Stimulated activated CD8-positive, alpha-beta memory T cell treated with anti-CD3 and anti-CD28 coated beads, Interleukin-15, amount 100 ng/mL, for 48 hours (primary cell): Measurements from ENCODE around the gene RASGRF1.
"Not testable (repeated sequence)": the region's sequence is repeated elsewhere in the genome, so short reads cannot be mapped to it uniquely, and the experiment has no call there.

Source experiments
- DNase-seq, 2 donors: peaks; one replicate each; pipeline ENCODE4 v3.0.0-alpha.2; 2020; ENCODE audit warnings: low read depth in 2 of 2

Gene RASGRF1

DNA sequence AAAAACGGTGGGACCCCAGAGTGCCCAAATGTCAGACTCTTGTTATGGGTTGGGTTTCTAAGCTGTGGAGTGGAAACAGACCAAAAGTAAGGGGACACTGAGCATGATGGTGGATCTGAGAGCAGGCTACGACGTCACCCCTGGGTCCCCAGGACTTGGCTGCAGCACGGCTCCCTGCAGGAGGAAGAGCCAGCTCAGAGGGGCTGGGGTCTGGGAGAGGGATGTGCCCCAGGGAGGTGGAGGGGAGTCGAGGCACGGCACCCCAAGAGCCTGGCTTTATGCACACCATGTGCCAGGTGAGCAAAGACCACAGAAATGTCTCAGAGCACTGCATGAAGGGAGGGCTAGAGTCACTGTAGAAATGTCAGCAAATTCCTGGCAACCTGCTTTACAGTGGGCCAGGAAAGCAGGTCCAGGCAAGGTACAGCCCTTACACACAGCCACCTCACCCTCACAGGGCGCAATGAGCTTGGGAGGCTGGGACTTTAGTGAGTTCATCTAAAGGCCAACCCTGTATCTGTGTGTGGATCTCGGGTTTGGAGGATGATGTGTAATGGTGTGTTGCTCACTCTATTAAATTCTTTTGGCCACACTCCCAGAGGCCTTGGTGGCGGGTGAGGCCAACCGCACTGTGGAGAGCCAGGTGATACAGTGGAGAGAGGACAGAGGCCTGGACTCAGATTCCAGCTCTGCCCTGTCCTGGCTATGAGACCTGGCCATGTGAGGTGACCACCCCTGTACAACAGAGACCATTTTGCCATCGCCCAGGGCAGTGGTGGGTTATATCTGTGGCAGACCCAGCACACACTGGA lies 159.8 kb downstream of the RASGRF1 start:
- DNase-seq = no peak

- no peak for DNase-seq
Measured at GRCh38 chr15:78929536-78930264, 160.9 kb downstream of the RASGRF1 start.

GRCh38 chr15:78928616-78929093 lies 161.9 kb downstream of the RASGRF1 start:
- DNase-seq = no peak

DNA sequence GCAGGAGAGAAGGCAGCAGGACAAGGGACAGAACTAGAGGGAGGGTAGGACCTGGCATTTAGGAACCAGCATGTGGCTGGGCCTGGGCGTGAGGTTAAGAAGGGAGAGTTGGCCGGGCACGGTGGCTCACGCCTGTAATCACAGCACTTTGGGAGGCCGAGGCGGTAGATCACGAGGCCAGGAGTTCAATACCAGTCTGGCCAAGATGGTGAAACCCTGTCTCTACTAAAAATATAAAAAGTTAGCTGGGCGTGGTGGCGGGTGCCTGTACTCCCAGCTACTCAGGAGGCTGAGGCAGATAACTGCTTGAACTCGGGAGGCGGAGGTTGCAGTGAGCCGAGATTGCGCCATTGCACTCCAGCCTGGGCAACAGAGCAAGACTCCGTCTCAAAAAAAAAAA lies 162.4 kb downstream of the RASGRF1 start:
- DNase-seq = not testable (repeated sequence)

GRCh38 chr15:78927077-78927790 lies 163.3 kb downstream of the RASGRF1 start:
- no peak for DNase-seq

DNA sequence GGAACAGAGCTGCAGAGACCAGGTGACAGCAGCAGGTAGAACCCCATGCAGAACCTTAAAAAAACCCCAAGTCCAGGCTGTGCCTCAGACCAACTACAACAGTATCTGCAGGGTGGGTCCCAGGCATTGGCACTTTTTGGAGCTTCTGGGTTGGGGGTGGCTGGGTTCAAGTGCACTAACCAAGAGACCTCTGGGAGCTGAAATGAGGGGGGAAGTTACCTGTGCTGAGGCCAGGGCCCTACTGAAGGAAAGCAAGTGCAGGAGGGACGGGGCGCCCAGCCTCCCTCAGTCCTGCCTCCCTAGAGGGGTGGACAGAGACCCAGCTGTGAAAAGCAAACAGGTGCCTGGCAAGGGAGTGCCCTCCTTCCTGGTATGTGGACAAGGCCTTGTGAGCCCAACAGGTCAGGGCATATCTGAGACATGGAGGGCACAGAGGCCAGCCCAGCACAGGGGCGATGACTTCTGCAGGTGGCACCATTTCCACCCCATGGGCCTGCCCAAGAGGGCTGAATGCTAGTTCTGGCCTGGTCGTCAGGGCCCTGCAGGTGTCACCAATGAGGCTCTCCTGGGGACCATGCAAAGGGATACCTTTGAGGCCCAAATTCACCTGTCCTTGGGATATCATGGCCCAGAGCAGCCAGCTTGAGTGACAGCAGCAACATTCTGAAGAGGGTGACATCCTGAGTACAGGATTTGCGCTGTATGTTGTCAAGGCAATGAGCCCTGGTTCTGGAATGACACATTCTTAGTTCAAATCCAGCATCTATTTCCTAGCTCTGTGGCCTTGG lies 164.4 kb downstream of the RASGRF1 start:
- no peak for DNase-seq

DNA sequence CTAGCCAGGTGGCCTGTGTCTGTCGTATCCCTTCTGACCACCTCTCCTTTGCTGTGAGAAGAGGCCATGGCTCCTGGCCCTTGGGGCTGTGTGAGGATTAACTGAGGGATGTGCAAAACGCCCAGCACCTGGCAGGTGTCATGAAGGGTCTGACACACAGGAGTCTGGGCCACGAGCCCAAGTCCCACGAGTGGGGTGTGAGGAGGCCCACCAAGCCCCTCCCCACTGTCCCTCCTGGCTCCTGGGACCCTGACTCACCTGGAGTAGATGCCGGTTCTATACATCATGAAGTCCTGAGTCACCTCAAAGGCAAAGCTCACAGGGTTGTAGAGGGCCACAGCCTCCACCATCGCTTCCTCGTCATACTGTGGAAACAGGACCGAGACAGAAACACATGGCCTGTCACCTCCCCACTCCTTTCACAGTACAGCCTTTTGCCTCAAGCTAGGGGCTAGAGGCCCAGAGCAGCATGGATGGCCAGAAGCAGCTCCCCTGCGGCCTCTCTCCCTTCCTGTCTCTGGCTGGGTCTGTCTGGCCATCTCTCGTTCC lies 165.4 kb downstream of the RASGRF1 start:
- no peak for DNase-seq

- no peak for DNase-seq
Measured at GRCh38 chr15:78923480-78924360, 166.9 kb downstream of the RASGRF1 start.

DNA sequence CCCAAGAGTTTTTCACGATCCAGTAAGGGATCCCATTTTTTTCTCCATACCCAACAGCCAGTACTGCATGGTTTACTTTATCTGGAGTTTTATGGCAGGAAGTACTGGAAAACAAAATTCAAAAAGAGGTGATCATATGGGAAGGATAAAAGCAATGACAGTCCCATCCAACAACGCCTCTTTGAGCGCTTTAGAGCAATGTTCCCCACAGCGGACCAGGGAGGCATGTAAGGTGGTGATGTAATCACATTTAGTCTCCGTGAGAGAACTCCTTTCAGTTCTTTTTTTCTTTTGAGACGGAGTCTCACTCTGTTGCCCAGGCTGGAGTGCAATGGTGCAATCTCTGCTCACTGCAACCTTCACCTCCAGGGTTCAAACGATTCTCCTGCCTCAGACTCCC lies 167.6 kb downstream of the RASGRF1 start:
- DNase-seq = no peak

- no peak for DNase-seq
Measured at GRCh38 chr15:78922527-78922926, 168.1 kb downstream of the RASGRF1 start.

- no peak for DNase-seq
Measured at GRCh38 chr15:78921940-78922339, 168.6 kb downstream of the RASGRF1 start.

GRCh38 chr15:78921517-78921916 lies 169.1 kb downstream of the RASGRF1 start:
- no peak for DNase-seq

DNA sequence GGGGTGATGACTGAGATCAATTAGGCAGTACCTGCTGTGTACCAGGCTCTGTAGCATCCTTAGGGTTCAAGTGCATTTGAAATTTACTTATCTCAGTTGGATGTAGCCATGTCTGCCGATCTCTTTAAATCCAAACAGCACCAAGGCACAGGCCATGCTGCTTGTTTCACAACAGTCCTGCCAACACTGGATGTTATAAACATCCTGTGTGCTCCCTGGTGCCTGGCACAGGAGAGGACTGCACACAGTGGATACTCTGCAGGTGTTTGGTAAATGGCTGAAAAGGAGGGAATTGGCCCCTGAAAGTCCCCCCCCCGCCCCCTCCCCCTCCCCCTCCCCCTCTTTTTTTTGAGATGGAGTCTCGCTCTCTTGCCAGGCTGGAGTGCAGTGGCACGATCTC lies 172.7 kb downstream of the RASGRF1 start:
- no peak for DNase-seq

GRCh38 chr15:78916088-78916487 lies 174.5 kb downstream of the RASGRF1 start:
- no peak for DNase-seq

DNA sequence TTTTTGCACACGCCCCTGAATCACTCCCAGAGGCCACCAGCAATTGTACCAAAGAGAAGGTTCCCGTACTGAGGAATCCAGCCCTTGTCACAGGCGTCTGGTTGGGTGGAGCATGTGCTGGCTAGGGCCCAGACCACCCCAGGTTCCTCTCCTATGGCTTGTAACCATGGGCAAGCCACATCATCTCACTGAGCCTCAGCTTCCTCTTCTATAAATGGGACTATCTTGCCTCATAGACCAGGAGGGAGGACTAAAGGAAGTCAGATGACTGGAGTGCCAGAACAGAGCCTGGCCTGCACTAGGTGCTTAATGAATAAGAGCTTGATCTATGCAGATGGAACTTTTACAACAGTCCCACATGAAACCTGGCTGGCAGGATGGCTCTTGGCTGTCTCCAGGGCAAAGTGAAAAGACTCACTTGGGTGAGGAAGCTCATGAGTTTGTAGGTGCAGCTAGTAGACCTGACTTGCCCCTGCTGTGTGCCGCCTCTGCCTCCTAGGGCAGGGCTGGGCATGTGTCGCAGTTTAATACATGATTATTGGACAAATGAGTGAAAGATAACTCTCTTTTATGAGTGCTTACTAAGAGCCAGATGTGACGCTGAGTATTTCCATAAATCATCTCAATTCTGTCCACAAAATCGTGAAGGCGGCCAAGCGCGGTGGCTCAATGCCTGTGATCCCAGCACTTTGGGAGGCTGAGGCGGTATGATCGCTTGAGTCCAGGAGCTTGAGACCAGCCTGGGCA lies 175.1 kb downstream of the RASGRF1 start:
- no peak for DNase-seq

DNA sequence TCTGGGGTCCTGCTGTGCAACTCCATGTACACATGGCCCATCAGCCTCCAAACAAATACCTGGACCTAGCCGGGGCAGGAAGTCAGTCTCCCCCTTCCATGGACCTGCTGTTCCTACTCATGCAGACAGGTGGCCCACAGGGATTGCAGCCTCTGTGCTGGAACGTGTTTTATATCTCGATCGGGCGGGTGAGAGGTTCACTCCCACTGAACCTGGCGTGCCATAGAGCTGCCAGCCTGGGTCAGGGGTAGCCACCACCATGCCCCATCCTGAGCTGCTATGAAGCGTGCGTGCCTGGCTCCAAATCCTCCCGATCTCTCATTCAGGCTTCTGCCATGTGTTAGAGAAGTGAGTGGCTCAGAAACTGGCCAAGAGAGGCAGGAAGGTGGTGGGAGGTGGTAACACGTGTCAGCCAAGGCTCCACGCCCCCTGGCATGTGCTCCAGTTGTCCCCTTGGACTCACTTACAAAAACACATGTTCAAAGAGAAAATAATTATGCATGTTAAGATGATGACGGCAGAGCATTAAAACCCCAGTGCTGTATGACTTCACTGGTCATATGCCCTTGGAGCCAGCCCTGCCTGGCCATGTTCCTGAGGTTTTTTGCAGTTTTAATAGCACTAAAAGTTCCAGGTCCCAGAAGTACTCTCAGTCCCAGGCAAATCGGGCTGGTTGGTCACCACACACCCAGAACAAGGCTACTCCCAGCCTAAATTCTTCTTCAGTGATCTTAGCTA lies 176.4 kb downstream of the RASGRF1 start:
- no peak for DNase-seq

- no peak for DNase-seq
Measured at GRCh38 chr15:78913012-78913411, 177.6 kb downstream of the RASGRF1 start.

DNA sequence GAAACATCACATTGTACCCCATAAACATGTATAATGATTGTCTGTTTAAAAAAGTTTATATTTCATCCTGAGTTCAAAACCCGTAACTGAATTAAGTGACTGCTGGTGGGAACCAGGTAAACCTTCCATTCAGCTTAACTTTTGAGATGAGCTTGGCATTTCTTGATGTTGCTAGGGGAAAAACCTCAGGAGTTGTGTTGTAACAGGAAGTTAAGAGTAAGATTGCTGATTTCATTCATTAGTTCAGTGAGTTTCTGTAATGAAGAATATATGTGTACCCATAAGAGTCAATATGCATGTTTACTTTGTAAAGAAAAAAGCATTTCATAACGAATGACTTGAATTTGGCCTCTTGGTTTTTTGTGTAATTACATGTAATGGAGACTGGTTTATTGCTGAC lies 178.3 kb downstream of the RASGRF1 start:
- DNase-seq = no peak

GRCh38 chr15:78910271-78910670 lies 180.3 kb downstream of the RASGRF1 start:
- DNase-seq = no peak
